ENCODE data around the gene N4BP3.

N4BP3 gene

DNA sequence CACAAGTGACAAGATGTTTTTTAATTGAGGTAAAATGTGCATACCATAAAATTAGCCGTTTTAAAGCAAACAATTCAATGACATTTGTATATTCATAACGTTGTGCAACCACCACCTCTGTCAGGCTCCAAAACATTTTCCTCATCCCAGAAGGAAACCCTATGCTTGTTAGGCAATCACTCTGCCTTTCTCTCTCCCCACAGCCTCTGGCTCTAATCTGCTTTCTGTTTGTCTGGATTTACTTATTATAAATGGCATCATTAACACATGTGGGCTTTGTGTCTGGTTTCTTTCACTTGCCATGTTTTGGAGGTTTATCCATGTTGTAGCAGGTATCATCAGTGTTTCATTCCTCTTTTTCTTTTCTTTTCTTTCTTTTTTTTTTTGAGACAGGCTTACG is 1.4 kb upstream of the N4BP3 start:
- Mint-ChIP-seq H3K4me1 (ENCODE audit: low read depth) (peaks cover 30% of the 10 kb centered on the region), H3K36me3 (ENCODE audit: low read depth) (peaks cover 4% of the 10 kb centered on the region), H3K4me3 (no peak overlapping the region), H3K27me3 (ENCODE audit: low read depth) (peaks cover 47% of the 10 kb centered on the region), H3K9me3 (no peaks in the 10 kb centered on the region), H3K27ac (no peak overlapping the region)

DNA sequence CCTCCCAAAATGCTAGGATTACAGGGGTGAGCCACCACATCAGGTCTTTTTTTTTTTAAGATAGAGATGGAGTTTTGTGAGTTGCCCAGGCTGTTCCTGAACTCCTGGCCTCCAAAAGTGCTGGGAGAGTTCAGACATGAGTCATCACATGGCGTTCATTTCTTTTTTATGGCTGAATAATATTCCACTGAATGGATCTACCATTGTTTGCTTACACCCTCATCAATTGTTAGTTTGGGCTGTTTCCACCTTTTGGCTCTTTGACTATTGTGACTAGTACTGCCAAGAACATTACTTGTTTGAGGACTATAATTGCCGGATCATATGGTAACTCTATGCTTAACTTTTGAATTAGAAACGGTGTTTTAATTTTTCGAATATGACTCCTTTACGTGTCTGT is 787 bp upstream of the N4BP3 start:
- H3K27me3 Mint-ChIP-seq (ENCODE audit: low read depth), result peaks cover 49% of the 10 kb centered on the region
- no peaks in the 10 kb centered on the region for H3K9me3 Mint-ChIP-seq
- peaks cover 33% of the 10 kb centered on the region for H3K4me1 Mint-ChIP-seq (ENCODE audit: low read depth)
- H3K27ac Mint-ChIP-seq, result peak overlapping the region; percentile 87
- H3K36me3 Mint-ChIP-seq (ENCODE audit: low read depth), result peaks cover 4% of the 10 kb centered on the region
- peak overlapping the region; percentile 89 for H3K4me3 Mint-ChIP-seq

DNA sequence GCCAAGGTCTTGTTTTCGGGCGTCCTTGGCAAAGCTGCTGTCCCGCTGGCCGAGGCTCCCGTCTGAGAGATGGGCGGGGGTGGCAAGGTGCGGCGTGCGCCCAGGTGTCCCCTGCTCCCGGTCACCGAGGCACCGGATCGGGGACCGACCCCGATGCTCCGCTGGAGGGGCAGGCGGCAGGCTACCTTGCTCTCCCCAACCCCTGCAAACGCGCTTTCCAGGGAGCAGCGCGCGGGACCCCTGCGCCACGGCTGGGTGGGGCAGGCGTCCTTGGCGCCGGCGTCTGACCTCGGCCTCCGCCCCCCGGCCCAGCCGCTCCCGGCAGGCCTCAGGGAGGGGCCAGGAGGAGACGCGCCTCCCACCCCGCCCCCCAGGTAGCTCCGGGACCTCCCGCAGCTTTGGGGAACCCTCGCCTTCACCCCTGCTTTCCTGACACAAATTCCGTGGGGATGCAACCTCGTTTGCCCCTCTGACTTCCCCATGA is 551 bp downstream of the N4BP3 start:
- H3K36me3 Mint-ChIP-seq (ENCODE audit: low read depth), result peaks cover 4% of the 10 kb centered on the region
- H3K27me3 Mint-ChIP-seq (ENCODE audit: low read depth), result peaks cover 49% of the 10 kb centered on the region
- peak overlapping the region; percentile 86 for H3K4me3 Mint-ChIP-seq
- no peaks in the 10 kb centered on the region for H3K9me3 Mint-ChIP-seq
- peaks cover 32% of the 10 kb centered on the region for H3K4me1 Mint-ChIP-seq (ENCODE audit: low read depth)
- H3K27ac Mint-ChIP-seq, result peak overlapping the region; percentile 80

DNA sequence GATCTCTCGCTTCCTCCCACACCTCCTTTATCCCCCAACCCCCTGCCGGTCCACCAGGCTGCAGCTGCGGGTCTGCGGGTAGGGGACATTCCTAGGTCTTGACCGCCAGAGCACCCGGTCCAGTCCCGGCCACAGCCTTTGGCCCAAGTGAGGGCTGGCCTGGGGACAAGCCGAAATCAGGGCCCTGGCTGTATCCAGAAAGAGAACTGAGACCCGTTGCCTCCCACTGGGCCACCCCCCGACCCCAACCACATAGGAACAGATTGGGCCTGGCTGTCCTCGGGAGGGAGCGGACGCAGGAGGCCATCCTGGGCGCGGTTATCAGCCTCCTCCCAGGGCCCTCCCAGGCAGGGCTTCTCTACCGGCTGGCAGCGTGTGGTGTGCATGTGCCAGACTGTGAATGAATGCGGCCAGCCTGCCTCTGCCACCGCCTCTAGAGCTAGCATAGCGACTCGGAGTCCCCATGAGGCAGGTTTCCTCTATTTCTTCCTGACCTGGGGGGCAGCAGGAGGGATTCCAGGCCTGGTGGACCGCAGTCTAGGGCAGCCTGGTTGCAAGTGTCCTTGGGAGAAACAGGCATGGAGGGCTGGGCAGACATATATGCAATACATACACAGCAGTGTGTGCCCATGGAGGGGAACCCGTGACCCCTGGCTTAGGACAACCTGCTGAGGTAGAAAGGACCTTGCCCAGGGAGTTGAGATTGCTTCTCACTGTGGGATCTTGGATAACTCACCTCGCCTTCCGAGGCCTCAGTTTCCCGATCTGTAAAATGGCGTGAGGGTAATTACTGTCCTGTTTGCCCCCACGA is 1.2 kb downstream of the N4BP3 start:
- Mint-ChIP-seq H3K36me3 (ENCODE audit: low read depth) (peaks cover 4% of the 10 kb centered on the region), H3K4me1 (ENCODE audit: low read depth) (peaks cover 29% of the 10 kb centered on the region), H3K27me3 (ENCODE audit: low read depth) (peaks cover 49% of the 10 kb centered on the region), H3K4me3 (peak overlapping the region; percentile 86), H3K27ac (peak overlapping the region; percentile 80), H3K9me3 (no peaks in the 10 kb centered on the region)

DNA sequence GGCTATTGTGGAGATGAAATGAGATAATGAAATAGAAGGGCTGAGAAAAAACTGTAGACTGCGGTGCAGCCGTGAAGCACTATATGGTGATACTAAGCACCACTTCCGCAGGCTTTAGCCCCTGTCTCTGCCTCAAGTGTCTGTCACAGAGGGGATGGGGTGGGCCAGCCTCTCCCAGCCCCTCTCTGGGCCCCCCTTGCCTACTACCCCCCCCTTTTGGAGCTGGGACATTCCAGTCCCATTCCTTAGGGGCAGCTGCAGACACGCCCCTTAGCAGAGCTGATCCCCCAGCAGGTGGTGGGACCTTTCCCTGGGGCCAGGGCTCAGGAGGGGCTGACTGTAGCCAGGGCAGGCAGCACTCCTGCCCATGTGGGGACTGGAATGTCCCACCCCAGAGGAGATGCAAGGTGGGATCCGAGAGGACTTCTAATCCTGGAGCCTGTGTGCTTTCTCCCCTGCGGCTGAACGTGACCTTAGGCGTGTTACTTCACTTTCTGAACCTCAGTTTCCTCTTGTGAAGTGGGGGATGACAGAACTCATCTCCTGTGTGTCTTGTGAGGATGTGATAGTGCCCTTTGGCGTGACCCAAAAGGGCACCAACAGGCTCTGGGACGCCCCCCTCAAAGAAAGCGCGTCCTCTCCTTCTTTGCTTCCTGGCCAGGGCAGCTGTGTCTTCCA is 1.9 kb downstream of the N4BP3 start:
- H3K27me3 Mint-ChIP-seq (ENCODE audit: low read depth), result peaks cover 49% of the 10 kb centered on the region
- no peaks in the 10 kb centered on the region for H3K9me3 Mint-ChIP-seq
- peaks cover 4% of the 10 kb centered on the region for H3K36me3 Mint-ChIP-seq (ENCODE audit: low read depth)
- peak overlapping the region; percentile 86 for H3K4me3 Mint-ChIP-seq
- no peak overlapping the region for H3K27ac Mint-ChIP-seq
- H3K4me1 Mint-ChIP-seq (ENCODE audit: low read depth), result peaks cover 29% of the 10 kb centered on the region

DNA sequence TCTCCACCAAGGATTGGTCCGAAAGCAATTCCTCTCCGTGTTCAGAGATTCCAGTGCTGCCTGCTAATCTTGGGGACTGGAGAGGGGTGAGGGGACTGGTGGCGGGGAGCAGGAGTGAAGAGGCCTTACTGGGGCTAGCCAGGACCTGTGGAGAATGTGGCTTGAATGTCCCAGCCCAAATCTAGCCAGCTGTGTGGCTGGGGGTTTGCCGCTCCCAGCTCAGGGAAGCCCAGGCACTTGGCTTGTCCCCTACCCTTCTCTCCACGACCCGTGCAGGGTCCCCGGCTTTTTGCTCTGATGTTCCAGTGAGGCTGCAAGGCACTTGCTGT is 2.4 kb downstream of the N4BP3 start:
- no peak overlapping the region for H3K27ac Mint-ChIP-seq
- peak overlapping the region; percentile 42 for H3K4me3 Mint-ChIP-seq
- H3K4me1 Mint-ChIP-seq (ENCODE audit: low read depth), result peaks cover 32% of the 10 kb centered on the region
- H3K36me3 Mint-ChIP-seq (ENCODE audit: low read depth), result peaks cover 4% of the 10 kb centered on the region
- no peaks in the 10 kb centered on the region for H3K9me3 Mint-ChIP-seq
- peaks cover 44% of the 10 kb centered on the region for H3K27me3 Mint-ChIP-seq (ENCODE audit: low read depth)

DNA sequence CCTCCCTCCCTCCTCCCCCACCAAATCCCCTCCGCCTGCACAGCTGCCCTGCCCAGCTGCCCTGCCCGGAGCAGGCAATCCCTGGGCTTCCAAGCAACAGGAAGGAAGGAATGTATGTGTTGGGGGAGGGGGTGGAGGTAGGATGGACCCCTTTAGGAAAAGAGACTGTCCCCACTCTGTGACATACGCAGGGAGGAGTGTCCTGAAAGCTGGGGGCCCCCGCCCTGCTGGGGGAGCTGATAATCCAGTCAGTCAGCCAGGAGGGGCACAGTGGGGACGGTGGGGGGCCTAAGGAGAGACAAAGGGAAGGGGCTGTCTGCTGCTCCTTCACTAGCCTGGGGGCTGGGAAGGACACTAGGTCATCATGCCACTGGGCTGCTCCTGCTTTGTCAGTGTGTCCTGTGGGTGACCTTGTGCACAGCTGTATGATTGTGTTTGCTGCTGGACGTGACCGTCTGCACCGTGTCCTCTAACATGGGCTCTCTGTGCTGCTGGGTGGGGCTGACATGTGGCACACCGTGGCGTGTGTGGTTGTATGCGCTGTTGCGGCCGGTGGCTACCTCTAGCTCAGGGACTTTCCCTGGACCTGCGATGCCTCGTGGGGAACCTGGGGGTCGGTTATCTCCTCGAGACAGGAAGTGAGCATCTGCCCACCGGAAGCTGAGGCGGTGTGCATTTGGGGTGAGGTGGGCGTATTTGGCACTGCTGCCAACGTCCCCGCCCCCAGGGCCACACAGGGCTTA is 3.0 kb downstream of the N4BP3 start:
- H3K4me1 Mint-ChIP-seq (ENCODE audit: low read depth), result peaks cover 32% of the 10 kb centered on the region
- H3K27ac Mint-ChIP-seq, result peak overlapping the region; percentile 70
- H3K4me3 Mint-ChIP-seq, result peak overlapping the region; percentile 39
- no peaks in the 10 kb centered on the region for H3K9me3 Mint-ChIP-seq
- peaks cover 4% of the 10 kb centered on the region for H3K36me3 Mint-ChIP-seq (ENCODE audit: low read depth)
- H3K27me3 Mint-ChIP-seq (ENCODE audit: low read depth), result peaks cover 40% of the 10 kb centered on the region

DNA sequence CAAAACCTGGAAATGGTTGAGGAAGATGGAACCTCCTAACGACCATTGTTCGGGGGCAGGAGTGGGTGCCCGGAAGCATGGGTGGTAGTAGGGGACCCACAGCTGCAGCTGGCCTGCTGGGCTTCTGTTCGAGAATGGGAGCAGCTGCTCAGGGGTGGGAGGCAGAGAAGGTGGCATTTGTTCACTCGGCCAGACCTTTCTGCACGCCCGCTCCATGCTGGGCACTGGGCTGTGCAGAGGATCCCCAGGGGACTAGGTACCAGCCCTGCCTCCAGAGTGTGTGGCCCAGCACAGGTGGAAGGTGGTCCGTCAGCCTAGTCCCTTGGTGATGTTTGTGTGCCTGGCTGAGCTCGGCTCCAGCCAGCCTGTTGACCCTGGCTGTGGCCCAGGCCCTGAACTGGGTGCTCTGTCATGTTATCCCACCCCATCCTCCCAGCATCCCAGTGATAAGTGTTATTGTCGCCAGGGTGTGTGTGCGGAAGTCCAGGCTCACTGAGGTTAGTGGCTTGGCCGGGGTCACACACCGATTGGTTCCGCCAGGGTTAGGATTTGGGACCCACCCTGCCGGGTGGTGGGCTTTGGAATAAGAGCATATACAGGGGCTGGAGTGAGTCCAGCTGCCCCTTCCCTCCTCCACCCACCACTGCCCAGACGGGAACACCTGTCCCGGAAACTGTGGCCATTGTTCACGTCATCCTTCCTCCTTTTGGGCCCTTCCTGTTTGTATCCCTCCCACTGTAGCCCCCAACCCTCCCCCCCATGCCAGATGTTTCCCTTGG is 4.8 kb downstream of the N4BP3 start:
- Mint-ChIP-seq H3K27me3 (ENCODE audit: low read depth) (peaks cover 27% of the 10 kb centered on the region), H3K4me1 (ENCODE audit: low read depth) (peaks cover 28% of the 10 kb centered on the region), H3K27ac (no peak overlapping the region)

DNA sequence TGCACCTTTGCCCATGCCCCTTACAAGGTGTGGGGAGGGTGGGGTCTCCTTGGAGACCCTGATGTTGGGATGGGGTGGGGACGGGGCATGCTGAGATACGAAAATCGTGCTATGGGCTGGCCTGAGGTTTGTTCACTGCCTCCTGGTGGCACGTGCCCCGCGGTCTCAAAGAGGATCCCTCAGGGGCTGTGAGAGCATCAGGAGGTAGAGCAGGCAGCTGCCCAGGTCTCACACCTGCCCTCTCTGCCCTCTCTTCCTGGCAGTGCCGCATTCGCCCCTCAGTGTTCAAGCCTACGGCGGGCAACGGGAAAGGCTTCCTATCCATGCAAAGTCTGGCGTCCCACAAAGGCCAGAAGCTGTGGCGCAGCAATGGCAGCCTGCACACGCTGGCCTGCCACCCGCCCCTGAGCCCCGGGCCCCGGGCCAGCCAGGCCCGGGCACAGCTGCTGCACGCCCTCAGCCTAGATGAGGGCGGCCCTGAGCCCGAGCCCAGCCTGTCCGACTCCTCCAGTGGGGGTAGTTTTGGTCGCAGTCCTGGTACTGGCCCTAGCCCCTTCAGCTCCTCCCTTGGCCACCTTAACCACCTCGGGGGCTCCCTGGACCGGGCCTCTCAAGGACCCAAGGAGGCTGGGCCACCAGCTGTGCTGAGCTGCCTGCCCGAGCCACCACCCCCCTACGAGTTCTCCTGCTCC is 6.7 kb downstream of the N4BP3 start:
- Mint-ChIP-seq H3K36me3 (ENCODE audit: low read depth) (no peaks in the 10 kb centered on the region), H3K4me3 (no peak overlapping the region), H3K27ac (no peak overlapping the region), H3K9me3 (no peaks in the 10 kb centered on the region), H3K27me3 (ENCODE audit: low read depth) (peaks cover 17% of the 10 kb centered on the region), H3K4me1 (ENCODE audit: low read depth) (peaks cover 18% of the 10 kb centered on the region)

More for the DNA sequence above, 4.8 kb downstream of the N4BP3 start:
- Mint-ChIP-seq H3K4me3 (no peak overlapping the region), H3K9me3 (no peaks in the 10 kb centered on the region), H3K36me3 (ENCODE audit: low read depth) (peaks cover 2% of the 10 kb centered on the region)

DNA sequence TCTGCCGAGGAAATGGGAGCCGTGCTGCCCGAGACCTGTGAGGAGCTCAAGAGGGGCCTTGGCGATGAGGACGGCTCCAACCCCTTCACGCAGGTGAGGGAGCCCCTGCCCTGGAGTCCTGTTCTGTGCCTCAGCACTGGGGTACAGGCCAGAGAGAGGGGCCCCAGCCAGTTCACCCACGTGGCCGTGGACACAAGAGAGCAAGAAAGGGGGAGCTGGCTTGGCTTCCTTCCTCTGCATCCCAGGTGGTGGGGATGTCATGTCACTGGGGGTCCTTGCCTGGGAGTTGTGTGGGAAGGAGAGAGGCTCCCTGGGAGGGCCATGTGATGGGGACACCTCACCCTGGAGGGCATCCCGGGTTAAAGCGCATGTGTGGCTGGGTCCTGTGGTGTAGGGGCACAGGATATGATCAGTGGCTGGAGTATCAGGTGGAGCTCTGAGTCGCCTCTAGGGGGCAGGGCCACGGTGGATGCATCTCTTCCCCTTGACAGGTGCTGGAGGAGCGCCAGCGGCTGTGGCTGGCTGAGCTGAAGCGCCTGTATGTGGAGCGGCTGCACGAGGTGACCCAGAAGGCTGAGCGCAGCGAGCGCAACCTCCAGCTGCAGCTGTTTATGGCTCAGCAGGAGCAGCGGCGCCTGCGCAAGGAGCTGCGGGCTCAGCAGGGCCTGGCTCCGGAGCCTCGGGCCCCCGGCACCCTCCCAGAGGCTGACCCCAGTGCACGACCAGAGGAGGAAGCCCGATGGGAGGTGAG is 7.5 kb downstream of the N4BP3 start:
- Mint-ChIP-seq H3K27me3 (ENCODE audit: low read depth) (peaks cover 13% of the 10 kb centered on the region), H3K4me3 (peak overlapping the region; percentile 10), H3K36me3 (ENCODE audit: low read depth) (no peaks in the 10 kb centered on the region), H3K27ac (no peak overlapping the region), H3K4me1 (ENCODE audit: low read depth) (peaks cover 14% of the 10 kb centered on the region), H3K9me3 (no peaks in the 10 kb centered on the region)

DNA sequence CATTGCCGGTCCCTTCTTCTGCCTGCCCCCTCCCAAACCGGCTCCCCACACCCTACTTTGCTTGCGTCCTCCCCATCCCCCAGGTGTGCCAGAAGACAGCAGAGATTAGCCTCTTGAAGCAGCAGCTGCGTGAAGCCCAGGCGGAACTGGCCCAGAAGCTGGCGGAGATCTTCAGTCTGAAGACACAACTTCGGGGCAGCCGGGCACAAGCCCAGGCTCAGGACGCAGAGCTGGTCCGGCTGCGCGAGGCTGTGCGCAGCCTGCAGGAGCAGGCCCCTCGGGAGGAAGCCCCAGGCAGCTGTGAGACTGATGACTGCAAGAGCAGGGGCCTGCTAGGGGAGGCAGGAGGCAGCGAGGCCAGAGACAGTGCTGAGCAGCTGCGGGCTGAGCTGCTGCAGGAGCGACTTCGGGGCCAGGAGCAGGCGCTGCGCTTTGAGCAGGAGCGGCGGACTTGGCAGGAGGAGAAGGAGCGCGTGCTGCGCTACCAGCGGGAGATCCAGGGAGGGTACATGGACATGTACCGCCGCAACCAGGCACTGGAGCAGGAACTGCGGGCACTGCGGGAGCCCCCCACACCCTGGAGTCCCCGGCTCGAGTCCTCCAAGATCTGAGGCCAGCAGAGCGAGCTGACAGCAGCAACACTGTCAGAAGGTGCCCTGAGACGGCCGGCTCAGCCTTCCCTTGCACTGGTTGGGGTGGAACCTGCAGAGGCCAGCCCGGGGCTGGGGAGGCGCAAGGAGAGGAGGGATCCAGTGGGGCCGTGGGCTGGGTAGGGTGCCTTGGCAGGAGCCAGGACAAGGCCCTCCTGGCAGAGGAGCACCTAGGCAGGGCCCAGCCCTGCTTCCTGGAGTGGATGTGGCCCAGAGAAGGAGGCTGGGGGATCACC is 8.3 kb downstream of the N4BP3 start:
- Mint-ChIP-seq H3K4me1 (ENCODE audit: low read depth) (peaks cover 9% of the 10 kb centered on the region), H3K9me3 (no peaks in the 10 kb centered on the region), H3K27ac (no peak overlapping the region), H3K4me3 (no peak overlapping the region), H3K36me3 (ENCODE audit: low read depth) (no peaks in the 10 kb centered on the region), H3K27me3 (ENCODE audit: low read depth) (peaks cover 5% of the 10 kb centered on the region)

DNA sequence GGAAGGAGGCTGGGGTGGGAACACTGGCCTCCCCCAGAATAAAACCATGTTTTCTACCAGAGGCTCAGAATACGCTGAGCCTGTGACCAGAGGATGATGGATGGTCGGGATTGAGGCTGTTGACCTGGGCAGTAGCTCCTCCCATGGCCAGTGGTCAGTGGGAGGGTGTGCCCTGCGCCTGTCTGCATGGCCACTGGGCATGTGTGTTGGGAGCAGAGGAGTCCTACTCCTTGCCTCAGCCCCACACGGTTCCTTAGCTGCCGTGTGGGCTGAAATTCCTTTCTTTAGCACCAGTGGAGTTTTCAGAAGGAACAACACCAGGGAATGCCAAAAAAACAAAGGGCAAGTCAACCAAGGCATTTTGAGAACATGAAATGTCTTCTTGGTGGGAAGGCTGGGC is 9.0 kb downstream of the N4BP3 start:
- Mint-ChIP-seq H3K4me1 (ENCODE audit: low read depth) (peaks cover 4% of the 10 kb centered on the region), H3K36me3 (ENCODE audit: low read depth) (no peaks in the 10 kb centered on the region), H3K4me3 (no peak overlapping the region), H3K27me3 (ENCODE audit: low read depth) (no peaks in the 10 kb centered on the region), H3K27ac (no peak overlapping the region), H3K9me3 (no peaks in the 10 kb centered on the region)

Data from T-helper 1 cell treated with Interleukin-12 subunit alpha and Interleukin-12 subunit beta and Interleukin-4 antibody, amounts not matched to agents 30 μg/mL and 1 μg/mL, for 36 hours (primary cell).